SK-N-MC (cell line): Measurements from ENCODE around the gene CFLAR.
"Not testable (repeated sequence)": the region's sequence is repeated elsewhere in the genome, so short reads cannot be mapped to it uniquely, and the experiment has no call there.

Experiments used
- DNase-seq: peaks from one replicate; pipeline ENCODE4 v3.0.0-alpha.2; 2011; ENCODE audit warnings: low read depth, low spot score
- H3K27ac ChIP-seq: fragments of 200-600 bp; sonication (generic); 2 replicates; pipeline ENCODE4 v1.5.1; 2016; ENCODE audit warnings: mixed run types
- H3K36me3 ChIP-seq: fragments of 200-600 bp; sonication (generic); 2 replicates; pipeline ENCODE4 v1.6.1; 2017; ENCODE audit warnings: antibody characterized with exemption, low read length, mixed read lengths; ENCODE audit not compliant: insufficient read depth
- H3K4me3 ChIP-seq: fragments of 200-600 bp; sonication (generic); 2 replicates; pipeline ENCODE4 v1.5.1; 2016
- H3K9ac ChIP-seq: fragments of 200-600 bp; sonication (generic); 2 replicates; pipeline ENCODE4 v1.8.0; 2017; ENCODE audit warnings: mixed run types, mixed read lengths; ENCODE audit not compliant: insufficient read length
- H3K9me3 ChIP-seq: fragments of 200-600 bp; sonication (generic); 2 replicates; pipeline ENCODE4 v1.6.1; 2017; ENCODE audit warnings: low read depth, mild to moderate bottlenecking, antibody characterized with exemption, low read length, moderate library complexity, mixed read lengths
- EZH2 ChIP-seq: fragments of 200-600 bp; sonication (generic); IDR thresholded peaks from one replicate; pipeline ENCODE4 v1.6.1; 2017; ENCODE audit warnings: antibody characterized with exemption
- FOXP2 ChIP-seq: optimal IDR thresholded peaks from 2 replicates; pipeline ENCODE3; 2011; ENCODE audit warnings: mild to moderate bottlenecking, moderate library complexity; ENCODE audit not compliant: insufficient read depth; ENCODE audit errors: extremely low read length, control extremely low read depth
- POLR2AphosphoS5 ChIP-seq: IDR thresholded peaks from 2 replicates; pipeline ENCODE4 v1.6.1; 2012; ENCODE audit warnings: mild to moderate bottlenecking, low read depth, low read length, borderline replicate concordance

CFLAR gene

DNA sequence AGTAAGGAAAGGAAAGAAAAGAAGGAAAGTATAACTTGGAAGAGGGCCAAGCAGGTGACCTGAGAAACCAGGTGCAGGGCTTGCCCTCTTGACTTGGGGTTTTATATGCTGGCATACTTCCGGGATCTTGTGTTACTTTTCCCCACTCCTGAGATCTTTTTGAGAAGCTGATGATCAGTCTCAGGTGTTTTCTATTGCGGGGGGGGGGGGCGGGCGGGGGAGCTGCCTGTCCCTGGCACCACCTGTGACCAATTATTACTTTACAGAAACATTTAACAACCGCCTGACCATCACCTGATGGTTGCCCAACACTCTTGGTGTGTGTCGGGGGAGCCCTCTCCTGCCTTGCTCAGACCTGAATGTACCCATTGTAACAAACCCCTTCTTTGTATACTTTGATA lies 60.1 kb downstream of the CFLAR start:
- no peak overlapping the region for H3K4me3 ChIP-seq
- H3K9ac ChIP-seq: no peak overlapping the region

DNA sequence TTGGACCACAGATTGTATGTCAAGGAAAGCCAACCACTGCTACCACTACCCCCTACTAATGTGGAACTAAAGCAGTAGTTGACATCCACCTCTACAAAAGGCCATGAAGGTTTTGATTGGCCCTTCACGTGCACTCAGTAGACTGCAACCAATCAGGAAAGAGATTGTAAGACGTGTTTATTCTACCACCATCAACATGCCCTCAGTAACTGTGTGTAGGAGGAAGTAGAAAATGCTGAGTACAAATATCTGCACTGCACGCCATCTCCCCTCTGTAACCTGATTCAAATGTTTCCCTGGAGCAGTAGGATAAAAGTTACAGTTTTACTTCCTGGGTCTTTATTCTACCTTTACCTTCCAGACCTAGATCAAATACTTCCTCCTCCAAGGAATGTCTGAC lies 64.0 kb downstream of the CFLAR start:
- Histone ChIP-seq H3K9ac (no peak overlapping the region), H3K9me3 (no peaks in the 10 kb centered on the region), H3K4me3 (no peak overlapping the region), H3K36me3 (no peaks in the 10 kb centered on the region), H3K27ac (no peak overlapping the region)
- TF ChIP-seq POLR2AphosphoS5: no peak
- no peak for TF ChIP-seq EZH2
- no peak for TF ChIP-seq FOXP2
- no peak for DNase-seq

More for the DNA sequence above, 60.1 kb downstream of the CFLAR start:
- DNase-seq: no peak
- no peaks in the 10 kb centered on the region for H3K36me3 ChIP-seq
- TF ChIP-seq EZH2 (no peak), FOXP2 (no peak), POLR2AphosphoS5 (no peak)
- H3K9me3 ChIP-seq: no peaks in the 10 kb centered on the region
- H3K27ac ChIP-seq: no peak overlapping the region

DNA sequence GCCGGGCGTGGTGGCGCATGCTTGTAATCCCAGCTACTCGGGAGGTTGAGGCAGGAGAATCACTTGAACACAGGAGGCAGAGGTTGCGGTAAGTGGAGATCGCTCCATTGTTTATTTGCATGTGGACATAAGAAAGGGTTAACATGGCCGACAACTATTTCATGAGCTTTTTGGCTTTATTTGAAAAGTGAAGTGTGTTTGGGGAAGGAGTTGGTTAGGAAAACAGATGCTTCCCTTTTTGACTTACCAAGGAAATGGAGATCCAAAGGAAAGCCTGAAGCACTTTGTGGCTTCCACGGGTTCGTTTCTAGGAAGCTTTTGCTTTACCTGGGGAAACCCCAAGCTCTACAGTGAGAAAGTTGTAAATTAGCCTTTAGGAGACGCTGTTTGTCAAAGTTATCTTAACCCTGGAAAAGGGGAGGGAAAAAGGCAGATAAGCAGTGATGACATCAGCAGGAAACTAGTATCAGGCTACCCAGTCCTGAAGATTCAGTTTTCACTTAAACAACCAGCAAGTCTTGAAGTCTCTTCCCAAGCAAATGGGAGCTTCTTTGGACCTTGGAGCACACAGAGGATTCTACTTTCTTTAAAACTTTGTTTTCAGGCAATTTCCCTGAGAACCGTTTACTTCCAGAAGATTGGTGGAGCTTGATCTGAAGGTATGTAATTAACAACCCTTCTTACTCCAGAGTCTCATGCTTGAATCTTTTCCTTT lies 66.8 kb downstream of the CFLAR start, which contains the start of gene CASP10:
Gene CASP10 (plus strand): TSS at position 492 of the 715 bp plus-strand sequence. CDS start 2,637 bp downstream, outside the sequence.
- TF ChIP-seq EZH2: no peak
- TF ChIP-seq POLR2AphosphoS5: peak; percentile 38
- Histone ChIP-seq H3K36me3 (no peaks in the 10 kb centered on the region), H3K9me3 (no peaks in the 10 kb centered on the region), H3K4me3 (peak within 1 kb of the TSS; percentile 48), H3K9ac (peak within 1 kb of the TSS; percentile 37), H3K27ac (no peak within 1 kb of the TSS)
- DNase-seq: no peak

DNA sequence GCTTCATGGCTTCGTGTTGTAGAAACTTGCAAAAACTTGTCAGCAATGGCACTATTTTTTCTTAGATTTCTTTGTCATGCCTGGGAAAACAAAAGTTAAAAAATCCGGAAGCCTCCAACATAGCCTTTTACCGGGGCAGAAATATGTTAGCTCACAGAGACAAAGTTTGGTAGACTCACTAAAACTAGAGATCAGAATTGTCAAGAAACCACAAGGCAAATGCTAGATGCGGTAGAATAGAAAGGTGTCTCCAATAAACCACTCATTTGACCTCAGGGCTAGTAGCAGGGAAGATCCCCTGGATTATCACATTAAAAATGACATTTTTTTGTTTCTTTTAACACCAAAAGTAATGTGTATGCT lies 67.4 kb downstream of the CFLAR start:
- Histone ChIP-seq H3K36me3 (no peaks in the 10 kb centered on the region), H3K9me3 (no peaks in the 10 kb centered on the region), H3K4me3 (peak overlapping the region; percentile 48), H3K9ac (peak overlapping the region; percentile 37), H3K27ac (no peak overlapping the region)
- TF ChIP-seq POLR2AphosphoS5 (no peak), EZH2 (no peak)
- no peak for DNase-seq

DNA sequence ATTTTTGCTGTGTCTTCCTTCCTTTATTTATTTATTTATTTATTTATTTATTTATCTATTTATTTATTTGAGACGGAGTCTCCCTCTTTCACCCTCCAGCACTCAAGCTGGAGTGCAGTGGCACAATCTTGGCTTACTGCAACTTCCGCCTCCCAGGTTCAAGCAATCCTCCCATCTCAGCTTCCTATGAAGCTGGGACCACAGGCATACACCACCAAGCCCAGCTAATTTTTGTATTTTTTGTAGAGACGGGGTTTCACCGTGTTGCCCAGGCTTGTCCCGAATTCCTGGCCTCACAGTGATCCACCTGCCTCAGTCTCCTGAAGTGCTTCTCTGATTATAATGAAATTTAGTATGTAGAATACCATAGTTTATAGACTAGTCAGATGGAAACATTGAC lies 67.9 kb downstream of the CFLAR start:
- DNase-seq, H3K4me3 ChIP-seq: not testable (repeated sequence)

DNA sequence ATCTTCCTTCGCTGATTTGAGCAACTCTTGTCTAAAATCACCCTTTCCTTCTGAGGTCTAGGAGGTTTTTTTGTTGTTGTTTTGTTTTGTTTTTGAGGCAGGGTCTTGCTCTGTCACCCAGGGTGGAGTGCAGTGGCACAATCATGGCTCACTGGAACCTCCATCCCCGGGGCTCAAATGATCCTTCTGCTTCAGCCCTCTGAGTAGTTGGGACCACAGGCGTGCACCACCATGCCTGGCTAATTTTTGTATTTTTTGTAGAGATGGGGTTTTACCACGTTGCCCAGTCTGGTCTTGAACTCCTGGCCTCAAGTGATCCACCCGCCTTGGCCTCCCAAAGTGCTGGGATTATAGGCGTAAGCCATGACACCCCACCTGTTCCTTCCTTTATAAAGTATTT lies 68.3 kb downstream of the CFLAR start:
- not testable (repeated sequence) for H3K4me3 ChIP-seq, H3K9me3 ChIP-seq, H3K27ac ChIP-seq, H3K36me3 ChIP-seq, DNase-seq, H3K9ac ChIP-seq

More for the DNA sequence above, 67.9 kb downstream of the CFLAR start:
- not testable (repeated sequence) for H3K27ac ChIP-seq, H3K9ac ChIP-seq, H3K9me3 ChIP-seq, H3K36me3 ChIP-seq

DNA sequence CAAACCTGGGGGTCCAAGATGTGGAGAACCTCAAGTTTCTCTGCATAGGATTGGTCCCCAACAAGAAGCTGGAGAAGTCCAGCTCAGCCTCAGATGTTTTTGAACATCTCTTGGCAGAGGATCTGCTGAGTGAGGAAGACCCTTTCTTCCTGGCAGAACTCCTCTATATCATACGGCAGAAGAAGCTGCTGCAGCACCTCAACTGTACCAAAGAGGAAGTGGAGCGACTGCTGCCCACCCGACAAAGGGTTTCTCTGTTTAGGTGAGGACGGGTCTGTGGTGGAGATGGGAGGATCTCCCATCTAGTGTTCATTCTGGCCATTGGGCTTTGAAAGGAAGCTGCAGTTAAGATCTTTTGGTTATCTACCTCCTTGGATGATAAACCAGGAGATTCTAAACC lies 69.9 kb downstream of the CFLAR start:
- Histone ChIP-seq H3K27ac (no peak overlapping the region), H3K4me3 (no peak overlapping the region), H3K36me3 (no peaks in the 10 kb centered on the region), H3K9ac (no peak overlapping the region), H3K9me3 (no peaks in the 10 kb centered on the region)
- DNase-seq: no peak
- TF ChIP-seq EZH2: no peak
- no peak for TF ChIP-seq POLR2AphosphoS5
- TF ChIP-seq FOXP2: no peak

DNA sequence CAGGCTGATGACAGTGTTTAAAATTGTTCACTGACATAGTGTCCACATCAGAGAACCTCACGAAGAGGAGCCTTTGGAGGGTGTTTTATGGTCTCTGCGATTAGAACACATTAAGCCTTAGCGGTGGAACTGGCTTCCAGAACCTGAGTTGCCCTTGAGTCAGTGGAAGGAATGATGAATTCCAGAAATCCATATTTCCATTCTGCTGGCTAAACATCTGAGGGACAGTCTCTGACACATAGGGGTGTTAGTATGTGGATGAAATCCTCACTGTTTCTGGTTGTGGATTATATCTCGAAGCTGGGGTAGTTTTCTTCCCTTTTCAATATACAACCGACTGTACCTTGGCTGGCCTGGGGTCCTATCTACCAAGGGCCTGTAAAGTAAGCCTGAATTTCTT lies 71.0 kb downstream of the CFLAR start:
- no peak overlapping the region for H3K27ac ChIP-seq
- no peak overlapping the region for H3K9ac ChIP-seq
- no peaks in the 10 kb centered on the region for H3K9me3 ChIP-seq
- no peak for DNase-seq
- H3K4me3 ChIP-seq: no peak overlapping the region
- TF ChIP-seq EZH2: no peak
- no peak for TF ChIP-seq POLR2AphosphoS5
- no peak for TF ChIP-seq FOXP2
- no peaks in the 10 kb centered on the region for H3K36me3 ChIP-seq

DNA sequence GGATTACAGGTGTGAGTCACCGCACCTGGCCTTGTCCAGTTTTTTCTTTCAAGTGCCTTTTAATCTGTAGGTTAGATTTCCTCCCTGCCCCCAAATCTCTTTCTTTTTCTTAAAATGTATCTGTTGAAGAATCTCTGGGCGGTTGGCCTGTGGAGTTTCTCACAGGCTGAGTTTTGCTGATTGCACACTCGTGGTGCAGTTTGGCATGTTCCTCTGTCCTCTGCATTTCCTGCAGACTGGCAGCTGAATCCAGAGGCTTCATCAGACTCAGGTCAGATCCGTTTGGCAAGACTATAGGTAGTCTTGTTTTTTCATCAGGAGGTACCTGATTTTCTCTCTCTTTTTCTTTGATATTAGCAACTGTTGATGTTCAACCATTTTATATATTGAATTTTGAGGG lies 72.5 kb downstream of the CFLAR start:
- no peak for DNase-seq
- H3K9ac ChIP-seq: no peak overlapping the region
- H3K36me3 ChIP-seq: no peaks in the 10 kb centered on the region
- no peaks in the 10 kb centered on the region for H3K9me3 ChIP-seq
- no peak overlapping the region for H3K4me3 ChIP-seq
- no peak overlapping the region for H3K27ac ChIP-seq
- TF ChIP-seq POLR2AphosphoS5: no peak
- no peak for TF ChIP-seq FOXP2
- no peak for TF ChIP-seq EZH2
